GM12892 (cell line): ENCODE data around the gene PCDHGA6.

Source experiments
- POLR2A ChIP-seq: IDR thresholded peaks from 2 replicates; pipeline ENCODE4 v1.6.1; 2011; ENCODE audit warnings: low read depth, low read length, control low read depth
- POLR2AphosphoS5 ChIP-seq: IDR thresholded peaks from 2 replicates; pipeline ENCODE4 v1.6.1; 2011; ENCODE audit warnings: low read depth, low read length, control low read depth

DNA sequence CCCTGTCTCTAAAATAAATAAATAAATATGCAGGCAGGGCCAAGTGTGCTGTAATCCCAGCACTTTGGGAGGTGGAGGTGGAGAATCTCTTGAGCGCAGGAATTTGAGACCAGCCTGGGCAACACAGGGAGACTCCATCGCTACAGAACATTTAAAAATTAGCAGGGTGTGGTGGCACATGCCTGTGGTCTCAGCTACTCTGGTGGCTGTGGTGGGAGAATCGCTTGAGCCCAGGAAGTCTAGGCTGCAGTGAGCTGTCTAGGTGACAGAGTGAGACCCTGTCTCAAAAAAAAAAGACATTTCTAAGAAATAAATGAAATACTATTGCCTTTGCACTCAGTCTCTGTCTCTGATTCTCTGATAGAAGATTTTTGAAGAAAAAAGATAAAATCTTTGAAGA, 37.9 kb downstream of the PCDHGA6 start:
- TF ChIP-seq POLR2A = no peak
- TF ChIP-seq POLR2AphosphoS5 = no peak
